ENCODE results near the gene PCSK5.

Gene PCSK5

DNA sequence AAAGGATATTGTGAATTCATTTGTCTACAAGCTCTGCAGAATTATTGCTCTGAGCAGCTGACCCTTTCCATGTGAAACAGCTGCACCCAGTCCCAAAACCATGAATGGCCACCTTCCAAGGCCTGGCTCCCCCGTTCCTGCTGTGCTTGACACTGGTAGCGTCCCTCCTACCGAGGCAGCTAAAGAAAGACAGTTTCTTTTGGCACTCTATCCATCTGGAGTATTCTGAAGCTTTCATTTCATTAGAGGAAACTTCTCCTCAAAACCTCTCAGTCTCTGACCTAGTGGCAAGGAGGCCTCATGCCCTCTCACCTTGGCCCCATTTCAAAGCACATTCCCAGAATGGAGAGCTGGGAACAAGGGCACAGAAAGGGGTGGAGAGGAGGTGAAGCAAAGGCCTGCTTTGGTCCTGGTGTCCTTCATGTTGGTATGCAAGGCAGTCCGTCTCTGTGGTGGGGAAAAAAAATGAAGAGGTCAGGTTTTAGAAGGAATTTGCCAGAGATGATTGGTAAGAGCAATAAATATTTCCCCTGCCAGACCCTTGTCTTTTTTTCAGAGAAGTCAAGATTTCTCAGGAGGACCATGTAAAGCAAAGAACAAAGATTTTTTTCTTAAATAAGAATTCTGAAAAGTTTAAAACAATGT is 271.7 kb downstream of the PCSK5 start:
- in situ Hi-C loops (cut with MboI; ENCODE audit: low sequenced_read_pairs, unreplicated experiment): no loop called here
- TF ChIP-seq, protein P1, sequence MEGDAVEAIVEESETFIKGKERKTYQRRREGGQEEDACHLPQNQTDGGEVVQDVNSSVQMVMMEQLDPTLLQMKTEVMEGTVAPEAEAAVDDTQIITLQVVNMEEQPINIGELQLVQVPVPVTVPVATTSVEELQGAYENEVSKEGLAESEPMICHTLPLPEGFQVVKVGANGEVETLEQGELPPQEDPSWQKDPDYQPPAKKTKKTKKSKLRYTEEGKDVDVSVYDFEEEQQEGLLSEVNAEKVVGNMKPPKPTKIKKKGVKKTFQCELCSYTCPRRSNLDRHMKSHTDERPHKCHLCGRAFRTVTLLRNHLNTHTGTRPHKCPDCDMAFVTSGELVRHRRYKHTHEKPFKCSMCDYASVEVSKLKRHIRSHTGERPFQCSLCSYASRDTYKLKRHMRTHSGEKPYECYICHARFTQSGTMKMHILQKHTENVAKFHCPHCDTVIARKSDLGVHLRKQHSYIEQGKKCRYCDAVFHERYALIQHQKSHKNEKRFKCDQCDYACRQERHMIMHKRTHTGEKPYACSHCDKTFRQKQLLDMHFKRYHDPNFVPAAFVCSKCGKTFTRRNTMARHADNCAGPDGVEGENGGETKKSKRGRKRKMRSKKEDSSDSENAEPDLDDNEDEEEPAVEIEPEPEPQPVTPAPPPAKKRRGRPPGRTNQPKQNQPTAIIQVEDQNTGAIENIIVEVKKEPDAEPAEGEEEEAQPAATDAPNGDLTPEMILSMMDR (IDR thresholded peaks at IDR 0.05; ENCODE audit: borderline replicate concordance, control extremely low read depth, extremely low read depth, insufficient read depth, missing control alignments): no peak
- DNase-seq (ENCODE audit: low spot score): no peak

DNA sequence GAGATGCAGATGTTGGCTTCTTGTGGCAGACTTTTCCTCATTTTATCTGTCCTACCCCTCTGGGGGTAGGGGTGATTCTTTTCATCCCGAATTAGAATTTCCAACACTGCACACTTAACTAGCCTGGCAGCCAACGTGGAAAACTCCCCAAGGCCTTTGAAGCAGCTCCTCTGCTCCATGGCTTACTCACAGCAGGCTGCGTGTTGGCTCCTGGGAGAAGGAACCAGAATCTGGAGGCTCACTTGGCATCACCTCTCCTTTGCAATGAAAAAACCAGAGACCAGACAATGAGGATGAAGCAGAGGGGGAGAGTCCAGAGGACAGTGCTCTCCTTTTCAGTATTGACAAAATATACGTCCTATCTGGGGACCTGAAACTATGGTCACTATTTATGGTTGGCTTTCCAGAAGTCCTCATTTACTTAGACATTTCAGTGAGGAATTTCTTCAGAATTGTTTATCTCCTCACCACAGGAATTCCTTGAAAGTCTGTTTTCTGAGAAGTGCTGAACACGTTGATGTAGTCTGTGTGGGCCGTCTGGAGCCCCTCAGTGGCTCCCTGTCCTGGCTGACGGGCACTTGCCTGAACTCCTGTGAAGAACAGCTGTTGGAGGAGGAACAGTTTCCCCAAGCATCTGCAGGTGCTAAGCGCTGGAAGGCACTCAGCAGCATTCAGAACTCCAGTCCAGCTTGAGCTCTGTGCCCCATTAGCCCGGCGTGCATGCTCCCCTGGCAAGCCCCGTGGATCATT is 272.5 kb downstream of the PCSK5 start:
- TF ChIP-seq, protein P1 (IDR thresholded peaks at IDR 0.05; ENCODE audit: borderline replicate concordance, control extremely low read depth, extremely low read depth, insufficient read depth, missing control alignments): no peak
- DNase-seq (ENCODE audit: low spot score): no peak
- in situ Hi-C loops (cut with MboI; ENCODE audit: low sequenced_read_pairs, unreplicated experiment): no loop called here

DNA sequence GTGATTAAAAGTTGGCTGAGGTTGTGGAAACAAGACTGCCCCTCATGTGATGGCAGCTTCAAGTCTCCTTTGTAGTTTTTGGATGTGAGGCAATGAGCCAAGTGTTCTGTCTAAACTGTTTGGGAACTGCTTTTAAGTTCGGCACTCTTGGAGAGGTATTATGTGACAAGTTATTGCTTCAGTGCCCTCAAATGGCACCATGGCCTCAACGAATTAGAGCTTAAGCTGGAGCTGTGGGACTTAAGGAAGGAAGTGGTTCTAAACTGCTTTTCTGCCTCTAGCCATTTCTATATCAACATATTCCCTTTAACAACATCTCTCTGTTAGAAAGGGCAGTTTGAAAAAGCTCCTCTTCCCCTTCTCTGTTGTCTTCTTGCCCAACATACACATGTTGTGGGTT is 276.1 kb downstream of the PCSK5 start:
- in situ Hi-C loops (cut with MboI; ENCODE audit: low sequenced_read_pairs, unreplicated experiment): no loop called here
- DNase-seq (ENCODE audit: low spot score): no peak
- TF ChIP-seq, protein P1 (IDR thresholded peaks at IDR 0.05; ENCODE audit: borderline replicate concordance, control extremely low read depth, extremely low read depth, insufficient read depth, missing control alignments): no peak

DNA sequence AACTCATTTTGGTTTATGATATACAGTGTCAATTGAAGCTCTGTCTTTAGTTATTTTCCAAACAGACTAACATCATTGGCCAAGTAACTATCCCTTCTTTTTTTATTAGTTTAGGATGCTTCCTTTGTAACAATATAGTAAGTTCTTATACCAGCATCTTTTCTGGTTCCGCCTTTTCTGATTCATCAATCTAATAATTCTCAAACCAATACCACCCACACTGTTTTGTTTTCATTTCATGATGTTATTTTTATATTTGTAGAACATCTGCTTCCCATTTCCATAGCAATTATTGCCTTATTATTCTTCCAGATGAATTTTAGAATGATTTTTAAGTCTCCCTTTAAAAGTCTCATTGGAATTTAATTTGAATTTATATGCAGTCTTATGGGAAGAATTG is 285.7 kb downstream of the PCSK5 start:
- TF ChIP-seq, protein P1 (IDR thresholded peaks at IDR 0.05; ENCODE audit: borderline replicate concordance, control extremely low read depth, extremely low read depth, insufficient read depth, missing control alignments): no peak
- in situ Hi-C loops (cut with MboI; ENCODE audit: low sequenced_read_pairs, unreplicated experiment): no loop called here
- DNase-seq (ENCODE audit: low spot score): no peak

DNA sequence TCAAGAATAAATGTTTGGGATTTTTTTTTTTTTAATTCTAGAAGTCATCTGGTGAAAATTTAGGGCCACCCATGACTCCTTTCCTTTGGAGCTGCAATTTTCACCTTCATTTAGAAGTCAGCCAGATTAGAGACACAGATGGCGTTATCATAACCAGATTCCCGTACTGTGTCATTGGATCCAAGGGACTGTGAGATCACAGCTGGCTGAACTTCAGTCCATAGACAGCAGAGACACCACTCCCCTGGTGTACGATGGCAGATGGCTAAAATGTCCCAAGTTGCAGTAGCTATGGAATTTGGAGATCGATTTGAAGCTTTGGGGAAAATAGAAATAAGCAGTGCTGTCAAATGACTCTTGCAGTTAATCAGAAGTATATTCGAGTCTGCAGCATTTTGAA is 287.5 kb downstream of the PCSK5 start:
- in situ Hi-C loops (cut with MboI; ENCODE audit: low sequenced_read_pairs, unreplicated experiment): no loop called here
- DNase-seq (ENCODE audit: low spot score): no peak
- TF ChIP-seq, protein P1 (IDR thresholded peaks at IDR 0.05; ENCODE audit: borderline replicate concordance, control extremely low read depth, extremely low read depth, insufficient read depth, missing control alignments): no peak

DNA sequence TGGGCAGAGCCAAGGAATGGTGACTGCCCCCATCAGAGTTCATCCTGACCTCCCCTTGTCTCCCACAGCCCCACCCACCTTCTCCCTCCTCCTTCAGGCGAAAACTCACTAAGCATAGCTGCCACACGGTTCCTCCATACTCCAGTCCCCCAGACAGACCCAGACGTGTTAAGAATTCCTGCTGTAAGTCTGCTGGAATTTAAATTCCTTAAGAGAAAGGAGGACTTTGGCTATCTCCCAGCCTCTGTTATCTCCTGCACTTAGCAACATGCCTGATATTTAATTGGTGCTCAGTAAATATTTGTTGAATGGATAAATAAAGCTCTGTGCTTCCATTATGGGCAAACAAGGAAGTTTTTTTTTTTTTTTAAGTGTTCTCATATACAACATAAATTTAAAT is 290.1 kb downstream of the PCSK5 start:
- DNase-seq (ENCODE audit: low spot score): no peak
- in situ Hi-C loops (cut with MboI; ENCODE audit: low sequenced_read_pairs, unreplicated experiment): no loop called here
- TF ChIP-seq, protein P1 (IDR thresholded peaks at IDR 0.05; ENCODE audit: borderline replicate concordance, control extremely low read depth, extremely low read depth, insufficient read depth, missing control alignments): no peak

Data from GM13976 (cell line).